Naive thymus-derived CD4-positive, alpha-beta T cell (primary cell): Measurements from ENCODE around the gene FBXL17. TPM values are rescaled to one million over a fixed set of nuclear protein-coding genes. Genes with fewer than 3 reads are reported as not detected.

ENCODE experiments used
- ATAC-seq: fragments of 150-1000 bp; cut with Tn5 transposase; 2 replicates; pipeline ENCODE4 v1.10.0; 2021; ENCODE audit warnings: mild to moderate bottlenecking, moderate library complexity
- CTCF ChIA-PET: fragments of 350-600 bp; sonication (Branson Sonifier 250); formaldehyde crosslinking; loops from one replicate; lab custom pipeline; 2021; ENCODE audit warnings: antibody characterized with exemption; lab: Charles Lee
- POLR2A ChIA-PET: fragments of 350-600 bp; sonication (Branson Sonifier 250); formaldehyde crosslinking; loops from one replicate; lab custom pipeline; 2021; ENCODE audit warnings: antibody characterized with exemption, inconsistent platforms; lab: Charles Lee
- DNase-seq, 9 donors: peaks; one replicate each; pipeline versions ENCODE4 v3.0.0 to v3.0.0-alpha.2; 2020 to 2022; ENCODE audit warnings: mixed read lengths in 1 of 9
- H3K27ac ChIP-seq: one replicate; pipeline ENCODE4 v1.7.0; 2013; ENCODE audit warnings: mild to moderate bottlenecking, low read depth, low read length, moderate library complexity
- H3K27me3 ChIP-seq, 2 donors: one replicate each; pipeline ENCODE4 v1.7.0; 2013; ENCODE audit warnings: low read length in 2 of 2, mild to moderate bottlenecking in 2 of 2, moderate library complexity in 2 of 2; ENCODE audit not compliant: control insufficient read depth in 2 of 2, insufficient read depth in 2 of 2
- H3K36me3 ChIP-seq, 3 experiments: 1 replicate in 2 of 3; 2 replicates in 1 of 3; pipeline ENCODE4 v1.7.0; 2013; ENCODE audit warnings: low read length in 3 of 3, mild to moderate bottlenecking in 3 of 3, moderate library complexity in 1 of 3; ENCODE audit not compliant: insufficient read depth in 3 of 3, control insufficient read depth in 2 of 3
- H3K4me1 ChIP-seq, 2 donors: one replicate each; pipeline ENCODE4 v1.7.0; 2013; ENCODE audit warnings: low read length in 2 of 2, mild to moderate bottlenecking in 2 of 2, moderate library complexity in 1 of 2; ENCODE audit not compliant: control insufficient read depth in 2 of 2, insufficient read depth in 2 of 2
- H3K4me3 ChIP-seq: 2 replicates; pipeline ENCODE4 v1.7.0; 2013; ENCODE audit warnings: mild to moderate bottlenecking, low read length
- H3K9me3 ChIP-seq, 3 experiments: 1 replicate in 2 of 3; 2 replicates in 1 of 3; pipeline ENCODE4 v1.7.0; 2013; ENCODE audit warnings: low read length in 3 of 3; ENCODE audit not compliant: control insufficient read depth in 2 of 3
- H3K27ac Mint-ChIP-seq, 9 donors: one replicate each; pipeline ENCODE4 v1.8.0; 2020 to 2022; ENCODE audit warnings: mixed read lengths in 9 of 9, mild to moderate bottlenecking in 8 of 9, moderate library complexity in 5 of 9, inconsistent platforms in 2 of 9
- H3K27me3 Mint-ChIP-seq, 5 donors: one replicate each; pipeline ENCODE4 v1.8.0; 2021 to 2022; ENCODE audit warnings: mixed read lengths in 5 of 5, mild to moderate bottlenecking in 1 of 5
- H3K36me3 Mint-ChIP-seq, 5 donors: one replicate each; pipeline ENCODE4 v1.8.0; 2020 to 2022; ENCODE audit warnings: mixed read lengths in 5 of 5, mild to moderate bottlenecking in 3 of 5, inconsistent platforms in 1 of 5
- H3K4me1 Mint-ChIP-seq, 7 donors: one replicate each; pipeline ENCODE4 v1.8.0; 2020 to 2022; ENCODE audit warnings: mixed read lengths in 7 of 7, mild to moderate bottlenecking in 3 of 7, inconsistent platforms in 1 of 7
- H3K4me3 Mint-ChIP-seq, 10 donors: one replicate each; pipeline ENCODE4 v1.8.0; 2020 to 2022; ENCODE audit warnings: mild to moderate bottlenecking in 10 of 10, mixed read lengths in 10 of 10, moderate library complexity in 6 of 10, inconsistent platforms in 2 of 10
- H3K9me3 Mint-ChIP-seq, 11 donors: one replicate each; pipeline ENCODE4 v1.8.0; 2020 to 2022; ENCODE audit warnings: mixed read lengths in 11 of 11, mild to moderate bottlenecking in 4 of 11, inconsistent platforms in 1 of 11, moderate library complexity in 1 of 11
- intact Hi-C, 2 donors: fragments of 100-400 bp; cut with micrococcal nuclease; formaldehyde crosslinking; loops; one replicate each; pipeline ENCODE4 v1.15.1; 2023
- polyA plus RNA-seq, 2 donors: library from polyadenylated mRNA; unstranded; fragments of 300-500 nt; fragmentation: Illumina TruSeq; gene quantifications; one replicate each; pipeline ENCODE4 v1.2.3, GENCODE V29; 2021
- total RNA-seq, 6 experiments: library from RNA in 5 of 6; stranded (reverse) in 5 of 6; gene quantifications; 1 replicate in 5 of 6; 2 replicates in 1 of 6; pipeline ENCODE4 v1.2.3 and lab custom pipeline; 2021 to 2026

Gene FBXL17
- total and polyA plus RNA-seq, 7 experiments from 2014 or later: 4.4 to 28.4 (median 19.6) TPM

GRCh38 chr5:107933326-107933725 is 448.6 kb downstream of the FBXL17 start:
- no peak overlapping the region for H3K4me3 Mint-ChIP-seq
- H3K9me3 ChIP-seq: no peaks in the 10 kb centered on the region
- no peak overlapping the region for H3K27ac Mint-ChIP-seq
- H3K36me3 Mint-ChIP-seq: peaks cover 5 to 42% (median 10%) of the 10 kb centered on the region in 5 donors
- DNase-seq (no peak), ATAC-seq (no peak)
- H3K27me3 ChIP-seq: no peaks in the 10 kb centered on the region
- POLR2A ChIA-PET: no interaction called here
- H3K4me1 ChIP-seq: no peaks in the 10 kb centered on the region
- H3K27ac ChIP-seq: no peak overlapping the region
- peaks cover 0 to 7% (median 0%) of the 10 kb centered on the region in 11 donors for H3K9me3 Mint-ChIP-seq
- CTCF ChIA-PET: no interaction called here
- no peak overlapping the region for H3K4me3 ChIP-seq
- H3K36me3 ChIP-seq: no peaks in the 10 kb centered on the region
- intact Hi-C loops: no loop called here
- no peaks in the 10 kb centered on the region for H3K27me3 Mint-ChIP-seq
- peaks cover 0 to 17% (median 8%) of the 10 kb centered on the region in 7 donors for H3K4me1 Mint-ChIP-seq

GRCh38 chr5:107930891-107931290 is 451.0 kb downstream of the FBXL17 start:
- no peak overlapping the region for H3K27ac ChIP-seq
- ChIA-PET POLR2A (no interaction called here), CTCF (no interaction called here)
- Mint-ChIP-seq H3K27me3 (no peaks in the 10 kb centered on the region), H3K27ac (no peak overlapping the region), H3K9me3 (peaks cover 0 to 7% (median 0%) of the 10 kb centered on the region in 11 donors), H3K4me1 (peaks cover under 1 to 34% (median 14%) of the 10 kb centered on the region in 7 donors), H3K4me3 (no peak overlapping the region), H3K36me3 (peaks cover 0 to 28% (median 13%) of the 10 kb centered on the region in 5 donors)
- H3K4me3 ChIP-seq: no peak overlapping the region
- no peaks in the 10 kb centered on the region for H3K9me3 ChIP-seq
- DNase-seq (no peak), ATAC-seq (no peak)
- H3K36me3 ChIP-seq: no peaks in the 10 kb centered on the region
- no peaks in the 10 kb centered on the region for H3K27me3 ChIP-seq
- no peaks in the 10 kb centered on the region for H3K4me1 ChIP-seq
- intact Hi-C loops: no loop called here

- peaks cover 8 to 42% (median 22%) of the 10 kb centered on the region in 7 donors for H3K4me1 Mint-ChIP-seq
- H3K9me3 ChIP-seq: no peaks in the 10 kb centered on the region
- peak overlapping the region in 1 of 10 donors; percentile 2 for H3K4me3 Mint-ChIP-seq
- ATAC-seq: no peak
- peaks cover 0 to 7% (median 0%) of the 10 kb centered on the region in 11 donors for H3K9me3 Mint-ChIP-seq
- CTCF ChIA-PET: no interaction called here
- H3K27me3 Mint-ChIP-seq: no peaks in the 10 kb centered on the region
- peak overlapping the region in 4 of 9 donors; percentile 8 to 83 (median 33) for H3K27ac Mint-ChIP-seq
- H3K27me3 ChIP-seq: no peaks in the 10 kb centered on the region
- intact Hi-C loops: no loop called here
- H3K36me3 ChIP-seq: no peaks in the 10 kb centered on the region
- POLR2A ChIA-PET: no interaction called here
- no peak overlapping the region for H3K4me3 ChIP-seq
- no peak overlapping the region for H3K27ac ChIP-seq
- no peak for DNase-seq
- no peaks in the 10 kb centered on the region for H3K4me1 ChIP-seq
- peaks cover 0 to 27% (median 9%) of the 10 kb centered on the region in 5 donors for H3K36me3 Mint-ChIP-seq
Observed at GRCh38 chr5:107930092-107930491, 451.8 kb downstream of the FBXL17 start.

- CTCF ChIA-PET: no interaction called here
- peaks cover 0 to 23% (median 9%) of the 10 kb centered on the region in 5 donors for H3K36me3 Mint-ChIP-seq
- no peaks in the 10 kb centered on the region for H3K4me1 ChIP-seq
- H3K9me3 ChIP-seq: no peaks in the 10 kb centered on the region
- no peaks in the 10 kb centered on the region for H3K36me3 ChIP-seq
- no peak overlapping the region for H3K4me3 Mint-ChIP-seq
- peaks cover 8 to 48% (median 25%) of the 10 kb centered on the region in 7 donors for H3K4me1 Mint-ChIP-seq
- ATAC-seq (no peak), DNase-seq (no peak)
- no peak overlapping the region for H3K4me3 ChIP-seq
- H3K27ac Mint-ChIP-seq: no peak overlapping the region
- no peaks in the 10 kb centered on the region for H3K27me3 ChIP-seq
- no peaks in the 10 kb centered on the region for H3K27me3 Mint-ChIP-seq
- H3K27ac ChIP-seq: no peak overlapping the region
- peaks cover 0 to 7% (median 0%) of the 10 kb centered on the region in 11 donors for H3K9me3 Mint-ChIP-seq
- intact Hi-C loops: no loop called here
- POLR2A ChIA-PET: no interaction called here
Observed at GRCh38 chr5:107929080-107929479, 452.8 kb downstream of the FBXL17 start.

- no peak overlapping the region for H3K27ac ChIP-seq
- intact Hi-C loops: no loop called here
- no peaks in the 10 kb centered on the region for H3K27me3 Mint-ChIP-seq
- H3K36me3 ChIP-seq: no peaks in the 10 kb centered on the region
- H3K9me3 ChIP-seq: no peaks in the 10 kb centered on the region
- DNase-seq (no peak), ATAC-seq (no peak)
- ChIA-PET CTCF (no interaction called here), POLR2A (no interaction called here)
- H3K4me3 ChIP-seq: no peak overlapping the region
- H3K4me3 Mint-ChIP-seq: no peak overlapping the region
- peaks cover 0 to 22% (median 13%) of the 10 kb centered on the region in 5 donors for H3K36me3 Mint-ChIP-seq
- peak overlapping the region in 3 of 9 donors; percentile 4 to 22 (median 22) for H3K27ac Mint-ChIP-seq
- H3K9me3 Mint-ChIP-seq: no peaks in the 10 kb centered on the region
- peaks cover 8 to 52% (median 27%) of the 10 kb centered on the region in 7 donors for H3K4me1 Mint-ChIP-seq
- no peaks in the 10 kb centered on the region for H3K27me3 ChIP-seq
- H3K4me1 ChIP-seq: no peaks in the 10 kb centered on the region
Observed at GRCh38 chr5:107926121-107926520, 455.8 kb downstream of the FBXL17 start.

- Histone ChIP-seq H3K9me3 (no peaks in the 10 kb centered on the region), H3K4me3 (no peak overlapping the region), H3K4me1 (no peaks in the 10 kb centered on the region), H3K27ac (no peak overlapping the region), H3K36me3 (no peaks in the 10 kb centered on the region), H3K27me3 (no peaks in the 10 kb centered on the region)
- ChIA-PET POLR2A (no interaction called here), CTCF (no interaction called here)
- intact Hi-C loops: loop anchor here in 1 of 2 donors (1.0 kb wide), 1 partner anchor 8 kb away; no protein-coding TSS in a partner anchor
- Mint-ChIP-seq H3K36me3 (peaks cover 0 to 23% (median 11%) of the 10 kb centered on the region in 5 donors), H3K4me1 (peaks cover 8 to 50% (median 27%) of the 10 kb centered on the region in 7 donors), H3K27me3 (no peaks in the 10 kb centered on the region), H3K27ac (peak overlapping the region in 8 of 9 donors; percentile 2 to 83 (median 52)), H3K9me3 (no peaks in the 10 kb centered on the region), H3K4me3 (peak overlapping the region in 4 of 10 donors; percentile 9 to 33 (median 17))
- ATAC-seq: peak; percentile 14
- DNase-seq: peak in 5 of 9 donors; percentile 2 to 40 (median 26)
Observed at GRCh38 chr5:107925200-107925599, 456.7 kb downstream of the FBXL17 start.

- CTCF ChIA-PET: no interaction called here
- Mint-ChIP-seq H3K9me3 (no peaks in the 10 kb centered on the region), H3K4me3 (peak overlapping the region in 1 of 10 donors; percentile 13), H3K4me1 (peaks cover 4 to 54% (median 27%) of the 10 kb centered on the region in 7 donors), H3K27ac (peak overlapping the region in 1 of 9 donors; percentile 4), H3K36me3 (peaks cover 0 to 23% (median 13%) of the 10 kb centered on the region in 5 donors), H3K27me3 (no peaks in the 10 kb centered on the region)
- no peak for ATAC-seq
- POLR2A ChIA-PET: no interaction called here
- Histone ChIP-seq H3K9me3 (no peaks in the 10 kb centered on the region), H3K4me3 (no peak overlapping the region), H3K4me1 (peaks cover 0 to 5% of the 10 kb centered on the region in 2 donors), H3K36me3 (no peaks in the 10 kb centered on the region), H3K27me3 (no peaks in the 10 kb centered on the region), H3K27ac (no peak overlapping the region)
- DNase-seq: no peak
- intact Hi-C loops: loop anchor here in 1 of 2 donors (5.0 kb wide), 1 partner anchor 462 kb away; the partner anchor contains the start of gene FBXL17
Observed at GRCh38 chr5:107919969-107920368, 461.9 kb downstream of the FBXL17 start.
